Skeletal muscle tissue (tissue), 4 donors: Measurements from ENCODE around the gene PHF19. TPM values are rescaled to one million over a fixed set of nuclear protein-coding genes. Genes with fewer than 3 reads are reported as not detected.

ENCODE experiments used
- H3K27ac ChIP-seq: one replicate; pipeline ENCODE4 v1.7.0; 2013; ENCODE audit warnings: mild to moderate bottlenecking, low read depth, low read length, inconsistent platforms
- H3K27me3 ChIP-seq, 3 donors: one replicate each; pipeline ENCODE4 v1.7.0; 2013; ENCODE audit warnings: low read length in 3 of 3; ENCODE audit not compliant: control insufficient read depth in 3 of 3, insufficient read depth in 3 of 3
- H3K36me3 ChIP-seq, 3 donors: one replicate each; pipeline ENCODE4 v1.7.0; 2013; ENCODE audit warnings: low read length in 3 of 3; ENCODE audit not compliant: control insufficient read depth in 3 of 3, insufficient read depth in 3 of 3
- H3K4me1 ChIP-seq, 3 donors: one replicate each; pipeline ENCODE4 v1.7.0; 2013; ENCODE audit warnings: low read length in 3 of 3, mild to moderate bottlenecking in 3 of 3; ENCODE audit not compliant: control insufficient read depth in 3 of 3, insufficient read depth in 3 of 3
- H3K4me3 ChIP-seq, 3 donors: one replicate each; pipeline ENCODE4 v1.7.0; 2013; ENCODE audit warnings: low read length in 3 of 3
- H3K9ac ChIP-seq, 3 donors: one replicate each; pipeline ENCODE4 v1.7.0; 2013; ENCODE audit warnings: low read length in 3 of 3, mild to moderate bottlenecking in 3 of 3, moderate library complexity in 2 of 3, low read depth in 1 of 3
- H3K9me3 ChIP-seq, 3 donors: one replicate each; pipeline ENCODE4 v1.7.0; 2013; ENCODE audit warnings: low read length in 3 of 3; ENCODE audit not compliant: control insufficient read depth in 3 of 3
- total RNA-seq: library from RNA; depleted of rRNA; stranded (reverse); fragments of >200 nt; gene quantifications from one replicate; pipeline ENCODE4 v1.2.3, GENCODE V29; 2014
- donor health status: Osteomylitis.

PHF19 gene
- total RNA-seq, 1 donor from 2014 or later, result 14.1 TPM

GRCh38 chr9:120866651-120867050 lies 10.3 kb downstream of the PHF19 start:
- Histone ChIP-seq H3K27ac (no peak overlapping the region), H3K36me3 (peaks cover 16 to 24% (median 16%) of the 10 kb centered on the region in 3 donors), H3K9me3 (no peaks in the 10 kb centered on the region), H3K4me3 (no peak overlapping the region), H3K9ac (no peak overlapping the region), H3K4me1 (peaks cover 9 to 21% (median 11%) of the 10 kb centered on the region in 3 donors), H3K27me3 (no peaks in the 10 kb centered on the region)

GRCh38 chr9:120865809-120866208 lies 11.2 kb downstream of the PHF19 start:
- Histone ChIP-seq H3K27me3 (no peaks in the 10 kb centered on the region), H3K9ac (peak overlapping the region in 1 of 3 donors; percentile 33), H3K9me3 (no peaks in the 10 kb centered on the region), H3K27ac (no peak overlapping the region), H3K4me1 (peaks cover 9 to 21% (median 11%) of the 10 kb centered on the region in 3 donors), H3K36me3 (peaks cover 21 to 31% (median 23%) of the 10 kb centered on the region in 3 donors), H3K4me3 (no peak overlapping the region)

DNA sequence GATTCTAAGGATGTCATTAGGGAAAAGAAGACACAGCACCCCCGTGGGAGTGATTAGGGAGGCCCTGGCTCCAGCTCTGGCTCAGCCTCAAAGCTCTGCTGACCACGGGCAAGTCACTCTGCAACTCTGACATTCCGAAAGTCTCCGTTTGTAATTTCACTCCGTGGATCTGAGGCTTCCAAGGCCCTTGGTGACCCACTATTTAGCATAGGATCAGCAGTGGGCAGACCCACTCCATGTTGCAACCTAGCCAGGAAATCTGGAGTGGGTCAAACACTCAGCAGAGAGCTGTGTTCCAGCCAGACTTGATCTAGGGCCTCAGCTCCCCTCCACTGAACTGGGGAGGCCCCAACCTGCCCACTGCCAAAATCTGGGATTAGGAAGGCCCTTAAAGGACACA lies 11.8 kb downstream of the PHF19 start:
- Histone ChIP-seq H3K4me3 (no peak overlapping the region), H3K9me3 (no peaks in the 10 kb centered on the region), H3K9ac (peak overlapping the region in 1 of 3 donors; percentile 33), H3K36me3 (peaks cover 27 to 35% (median 28%) of the 10 kb centered on the region in 3 donors), H3K27me3 (no peaks in the 10 kb centered on the region), H3K4me1 (peaks cover 9 to 21% (median 11%) of the 10 kb centered on the region in 3 donors), H3K27ac (no peak overlapping the region)

- no peak overlapping the region for H3K27ac ChIP-seq
These were observed 12.3 kb downstream of the PHF19 start for GRCh38 chr9:120864719-120865118.

DNA sequence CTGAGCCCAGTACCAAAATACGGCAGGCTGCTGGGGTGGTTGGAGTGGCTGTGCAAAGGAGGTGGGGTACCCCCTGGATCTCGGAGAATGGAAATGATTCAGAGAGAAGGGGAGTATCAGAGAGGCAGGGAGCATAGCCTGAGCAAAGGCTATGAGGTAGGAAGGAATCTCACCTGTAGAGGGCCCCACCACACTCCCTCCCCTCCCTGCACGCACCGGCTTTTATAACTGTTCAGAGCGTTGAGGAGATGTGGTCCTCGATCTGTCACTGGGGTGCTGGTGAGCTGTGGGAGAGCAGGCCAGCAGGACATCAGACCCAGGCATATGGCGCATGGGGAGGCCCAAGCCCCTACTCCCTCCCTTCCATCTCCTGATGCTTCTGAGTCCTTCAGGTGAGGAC lies 13.2 kb downstream of the PHF19 start:
- no peaks in the 10 kb centered on the region for H3K27me3 ChIP-seq
- peaks cover 7 to 13% (median 9%) of the 10 kb centered on the region in 3 donors for H3K4me1 ChIP-seq
- H3K9ac ChIP-seq, result no peak overlapping the region
- H3K4me3 ChIP-seq, result no peak overlapping the region
- peaks cover 31 to 43% (median 35%) of the 10 kb centered on the region in 3 donors for H3K36me3 ChIP-seq
- no peak overlapping the region for H3K27ac ChIP-seq
- no peaks in the 10 kb centered on the region for H3K9me3 ChIP-seq

More at GRCh38 chr9:120864719-120865118, 12.3 kb downstream of the PHF19 start:
- Histone ChIP-seq H3K27me3 (no peaks in the 10 kb centered on the region), H3K4me3 (no peak overlapping the region), H3K9ac (no peak overlapping the region), H3K4me1 (peaks cover 9 to 19% (median 11%) of the 10 kb centered on the region in 3 donors), H3K9me3 (no peaks in the 10 kb centered on the region), H3K36me3 (peaks cover 30 to 38% (median 33%) of the 10 kb centered on the region in 3 donors)

DNA sequence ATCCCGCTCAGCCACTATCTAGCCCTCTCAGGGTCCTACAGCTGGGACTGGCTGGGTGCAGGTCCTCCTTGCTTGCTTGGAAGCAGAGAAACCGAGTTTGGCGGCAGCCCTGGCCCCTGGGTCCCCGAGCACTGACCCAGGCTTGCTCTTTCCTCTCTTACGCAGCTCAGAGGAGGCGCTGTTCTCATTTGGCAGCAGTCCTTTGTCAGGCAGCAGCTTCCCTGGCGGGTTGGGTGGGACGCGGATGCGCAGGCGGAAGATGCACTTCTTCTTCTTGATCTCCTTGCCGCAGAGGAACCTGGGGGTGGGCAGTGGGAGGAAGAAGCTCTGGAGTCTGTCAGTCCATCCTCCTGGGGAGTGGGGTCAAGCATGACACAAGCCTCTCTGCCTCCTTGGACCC lies 14.5 kb downstream of the PHF19 start:
- Histone ChIP-seq H3K9me3 (no peaks in the 10 kb centered on the region), H3K27me3 (no peaks in the 10 kb centered on the region), H3K27ac (no peak overlapping the region), H3K4me3 (no peak overlapping the region), H3K9ac (no peak overlapping the region), H3K36me3 (peaks cover 40 to 50% (median 45%) of the 10 kb centered on the region in 3 donors), H3K4me1 (peaks cover 4 to 7% (median 4%) of the 10 kb centered on the region in 3 donors)

GRCh38 chr9:120861935-120862334 lies 15.1 kb downstream of the PHF19 start:
- no peak overlapping the region for H3K27ac ChIP-seq
- no peaks in the 10 kb centered on the region for H3K9me3 ChIP-seq
- peaks cover 41 to 54% (median 48%) of the 10 kb centered on the region in 3 donors for H3K36me3 ChIP-seq
- peaks cover 4 to 7% (median 4%) of the 10 kb centered on the region in 3 donors for H3K4me1 ChIP-seq
- no peak overlapping the region for H3K4me3 ChIP-seq
- H3K9ac ChIP-seq, result no peak overlapping the region
- no peaks in the 10 kb centered on the region for H3K27me3 ChIP-seq

- Histone ChIP-seq H3K27ac (no peak overlapping the region), H3K36me3 (peaks cover 34 to 48% (median 47%) of the 10 kb centered on the region in 3 donors), H3K4me3 (no peak overlapping the region), H3K9ac (no peak overlapping the region), H3K27me3 (no peaks in the 10 kb centered on the region), H3K9me3 (no peaks in the 10 kb centered on the region), H3K4me1 (peaks cover 0 to under 1% (median 0%) of the 10 kb centered on the region in 3 donors)
These were observed 16.9 kb downstream of the PHF19 start for GRCh38 chr9:120860083-120860482.

- Histone ChIP-seq H3K36me3 (peaks cover 34 to 48% (median 47%) of the 10 kb centered on the region in 3 donors), H3K27ac (no peak overlapping the region), H3K4me1 (no peaks in the 10 kb centered on the region), H3K9ac (no peak overlapping the region), H3K27me3 (no peaks in the 10 kb centered on the region), H3K9me3 (no peaks in the 10 kb centered on the region), H3K4me3 (no peak overlapping the region)
These were observed 17.6 kb downstream of the PHF19 start for GRCh38 chr9:120859361-120859760.

- Histone ChIP-seq H3K36me3 (peaks cover 31 to 42% (median 40%) of the 10 kb centered on the region in 3 donors), H3K9ac (peak overlapping the region in 1 of 3 donors; percentile 16), H3K9me3 (no peaks in the 10 kb centered on the region), H3K4me1 (no peaks in the 10 kb centered on the region), H3K27me3 (no peaks in the 10 kb centered on the region), H3K4me3 (no peak overlapping the region), H3K27ac (no peak overlapping the region)
These were observed 19.1 kb downstream of the PHF19 start for GRCh38 chr9:120857902-120858301.
